Osteocyte (in vitro differentiated cells): Measurements from ENCODE around the gene CASP1. TPM values are rescaled to one million over a fixed set of nuclear protein-coding genes. Genes with fewer than 3 reads are reported as not detected.
"Not testable (repeated sequence)": the region's sequence is repeated elsewhere in the genome, so short reads cannot be mapped to it uniquely, and the experiment has no call there.

Experiments
- DNase-seq: peaks from one replicate; pipeline ENCODE4 v3.0.0; 2021; ENCODE audit warnings: mixed read lengths; ENCODE audit not compliant: unreplicated experiment; ENCODE audit errors: extremely low spot score
- H3K27ac Mint-ChIP-seq: one replicate; pipeline ENCODE4 v1.8.0; 2021; ENCODE audit warnings: mild to moderate bottlenecking, mixed read lengths; ENCODE audit not compliant: unreplicated experiment
- H3K27me3 Mint-ChIP-seq: one replicate; pipeline ENCODE4 v1.8.0; 2021; ENCODE audit warnings: mixed read lengths; ENCODE audit not compliant: unreplicated experiment
- H3K36me3 Mint-ChIP-seq: one replicate; pipeline ENCODE4 v1.8.0; 2021; ENCODE audit warnings: mixed read lengths; ENCODE audit not compliant: unreplicated experiment
- H3K4me1 Mint-ChIP-seq: one replicate; pipeline ENCODE4 v1.8.0; 2021; ENCODE audit warnings: mixed read lengths; ENCODE audit not compliant: unreplicated experiment
- H3K4me3 Mint-ChIP-seq: one replicate; pipeline ENCODE4 v1.8.0; 2021; ENCODE audit warnings: mild to moderate bottlenecking, moderate library complexity, mixed read lengths; ENCODE audit not compliant: unreplicated experiment
- H3K9me3 Mint-ChIP-seq: one replicate; pipeline ENCODE4 v1.8.0; 2021; ENCODE audit warnings: mixed read lengths; ENCODE audit not compliant: unreplicated experiment
- long read RNA-seq: library from polyadenylated mRNA; unstranded; transcript quantifications from one replicate; pipeline ENCODE4 v2.0.0, GENCODE V29; 2021
- total RNA-seq: library from RNA; stranded (reverse); gene quantifications from 2 replicates; pipeline ENCODE4 v1.2.1, GENCODE V29; 2021
- TF ChIP-seq, protein P1 (sequence below): fragments of 200-600 bp; sonication (generic); IDR thresholded peaks from 2 replicates; pipeline ENCODE4 v1.5.0; 2021; ENCODE audit warnings: antibody characterized with exemption, mild to moderate bottlenecking, moderate library complexity

Gene CASP1
- total RNA-seq: 0.55 and 1.1 TPM in 2 replicates
- long read RNA-seq, partial matches to known transcripts: 0 of 4 reads
- long read RNA-seq, other reads (novel, unspliced or antisense): 0 of 4 reads

DNA sequence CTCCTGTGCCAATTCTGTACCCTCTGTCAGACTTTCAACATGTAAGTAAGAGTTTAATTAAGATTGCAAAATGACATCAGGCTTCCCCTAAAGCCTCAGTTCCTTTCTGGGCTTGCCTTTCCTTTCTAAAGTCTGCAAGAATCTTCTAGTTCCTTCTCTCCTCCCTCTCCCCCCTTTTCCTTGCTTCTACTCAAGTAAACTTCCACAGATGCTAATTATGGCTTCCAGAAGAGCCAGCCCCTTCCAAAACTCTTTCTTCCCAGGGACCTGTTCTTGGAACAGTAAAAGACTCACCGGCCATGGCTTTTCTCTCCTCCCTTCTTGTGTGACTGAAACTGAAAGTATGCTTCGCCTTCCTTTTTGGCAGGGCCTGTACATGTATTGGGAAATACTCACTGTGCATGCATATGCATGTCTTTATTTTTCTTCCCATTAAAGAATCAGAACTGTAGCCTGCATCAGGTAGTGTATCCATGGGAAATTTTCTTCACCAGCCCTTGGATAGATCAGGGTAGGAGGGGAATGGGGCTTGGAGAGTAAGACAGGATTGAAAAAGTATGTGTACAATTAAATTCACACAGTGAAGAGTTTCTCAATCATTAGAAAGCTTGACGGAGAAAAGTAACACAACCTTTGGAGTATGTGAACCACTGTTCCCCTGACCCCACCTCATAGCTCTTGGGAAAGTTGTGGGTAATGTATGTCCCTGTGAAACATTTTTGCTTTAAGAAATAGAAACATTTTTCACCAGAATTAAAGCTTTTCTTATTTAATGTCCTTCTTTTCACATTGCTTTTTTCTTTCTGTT lies at the start of gene CASP1:
Gene CASP1, minus strand, starts transcription at position 332 of the 808 bp plus-strand sequence. Its CDS starts 31 bp downstream, at position 301.
- Mint-ChIP-seq H3K36me3 (no peaks in the 10 kb centered on the region), H3K27me3 (no peaks in the 10 kb centered on the region), H3K4me3 (no peak within 1 kb of the TSS), H3K4me1 (peaks cover 6% of the 10 kb centered on the region), H3K27ac (peak within 1 kb of the TSS; percentile 61), H3K9me3 (no peaks in the 10 kb centered on the region)
- no peak for DNase-seq
- TF ChIP-seq, protein P1, sequence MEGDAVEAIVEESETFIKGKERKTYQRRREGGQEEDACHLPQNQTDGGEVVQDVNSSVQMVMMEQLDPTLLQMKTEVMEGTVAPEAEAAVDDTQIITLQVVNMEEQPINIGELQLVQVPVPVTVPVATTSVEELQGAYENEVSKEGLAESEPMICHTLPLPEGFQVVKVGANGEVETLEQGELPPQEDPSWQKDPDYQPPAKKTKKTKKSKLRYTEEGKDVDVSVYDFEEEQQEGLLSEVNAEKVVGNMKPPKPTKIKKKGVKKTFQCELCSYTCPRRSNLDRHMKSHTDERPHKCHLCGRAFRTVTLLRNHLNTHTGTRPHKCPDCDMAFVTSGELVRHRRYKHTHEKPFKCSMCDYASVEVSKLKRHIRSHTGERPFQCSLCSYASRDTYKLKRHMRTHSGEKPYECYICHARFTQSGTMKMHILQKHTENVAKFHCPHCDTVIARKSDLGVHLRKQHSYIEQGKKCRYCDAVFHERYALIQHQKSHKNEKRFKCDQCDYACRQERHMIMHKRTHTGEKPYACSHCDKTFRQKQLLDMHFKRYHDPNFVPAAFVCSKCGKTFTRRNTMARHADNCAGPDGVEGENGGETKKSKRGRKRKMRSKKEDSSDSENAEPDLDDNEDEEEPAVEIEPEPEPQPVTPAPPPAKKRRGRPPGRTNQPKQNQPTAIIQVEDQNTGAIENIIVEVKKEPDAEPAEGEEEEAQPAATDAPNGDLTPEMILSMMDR: no peak

DNA sequence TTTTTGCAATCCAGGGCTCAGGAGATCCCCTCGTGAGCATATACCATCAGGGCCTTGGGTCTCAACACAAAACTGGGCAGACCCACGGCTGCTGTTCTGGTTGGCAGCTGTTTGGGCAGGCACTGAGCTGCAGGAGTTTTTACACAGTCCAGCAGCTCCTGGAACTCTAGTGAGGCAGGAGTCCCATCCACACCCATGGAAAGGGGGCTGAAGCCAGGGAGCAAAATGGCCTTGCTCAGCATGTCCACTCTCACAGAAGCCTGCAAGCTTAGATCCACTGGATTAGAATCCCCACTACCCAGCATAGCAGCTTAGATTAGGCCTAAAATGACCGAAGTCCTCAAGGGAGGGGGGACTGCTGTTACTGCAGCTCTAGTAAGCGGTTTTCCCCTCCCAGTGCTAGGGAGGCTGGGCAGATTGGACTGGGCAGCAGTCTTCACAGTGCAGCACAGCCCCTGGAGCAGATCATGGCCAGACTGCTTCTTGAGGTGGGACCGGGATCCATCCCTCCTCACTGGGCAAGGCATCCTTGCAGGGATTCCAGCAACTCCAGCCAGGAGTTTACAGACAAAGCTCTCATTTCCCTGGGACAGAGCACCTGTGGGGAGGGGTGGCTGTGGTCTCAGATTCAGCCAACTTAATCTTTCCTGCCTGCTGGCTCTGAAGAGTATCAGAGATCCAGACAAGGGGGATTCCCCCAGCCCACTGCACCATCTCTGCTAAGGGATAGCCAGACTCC lies 46.6 kb upstream of the CASP1 start:
- Mint-ChIP-seq H3K27ac (no peak overlapping the region), H3K9me3 (no peaks in the 10 kb centered on the region), H3K27me3 (peaks cover 13% of the 10 kb centered on the region), H3K4me1 (no peaks in the 10 kb centered on the region), H3K4me3 (no peak overlapping the region), H3K36me3 (no peaks in the 10 kb centered on the region)
- TF ChIP-seq, protein P1: no peak
- no peak for DNase-seq

DNA sequence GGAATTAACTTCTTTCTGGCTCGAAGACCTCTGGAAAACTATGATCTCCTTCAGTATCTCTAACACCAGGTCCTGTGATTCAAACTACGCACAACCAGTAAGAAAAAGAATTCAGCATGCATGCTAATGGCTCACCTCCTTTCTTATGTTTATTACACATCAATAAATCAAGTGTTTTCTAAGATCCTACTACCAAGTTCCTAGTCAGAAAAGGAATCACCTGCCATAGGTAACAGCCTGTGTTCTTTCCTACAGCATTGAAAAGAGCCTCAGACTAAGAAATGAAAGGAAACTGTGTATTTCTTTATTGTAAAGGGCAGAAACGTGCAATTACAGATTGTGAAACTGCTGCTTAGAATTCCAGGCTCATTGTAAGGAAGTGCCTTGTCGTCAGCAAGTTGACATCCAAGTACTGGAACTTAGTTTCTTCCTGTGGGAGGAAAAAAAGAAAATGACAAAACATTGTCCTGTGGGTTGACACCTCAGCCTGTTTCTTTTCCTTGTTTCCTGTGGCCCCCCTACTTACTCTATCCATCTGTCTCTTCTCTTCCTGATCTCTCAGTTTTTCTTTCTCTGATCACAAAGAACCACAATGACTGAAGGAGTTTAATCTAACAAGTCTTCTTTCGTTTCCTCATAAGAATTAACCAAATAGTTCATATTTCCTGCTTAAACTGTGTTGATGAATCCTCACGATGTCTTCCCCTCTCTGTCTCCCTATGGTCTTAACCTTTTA lies 45.4 kb upstream of the CASP1 start:
- not testable (repeated sequence) for H3K36me3 Mint-ChIP-seq, H3K9me3 Mint-ChIP-seq, H3K4me3 Mint-ChIP-seq, H3K4me1 Mint-ChIP-seq, DNase-seq, H3K27ac Mint-ChIP-seq
- peaks cover 13% of the 10 kb centered on the region for H3K27me3 Mint-ChIP-seq

DNA sequence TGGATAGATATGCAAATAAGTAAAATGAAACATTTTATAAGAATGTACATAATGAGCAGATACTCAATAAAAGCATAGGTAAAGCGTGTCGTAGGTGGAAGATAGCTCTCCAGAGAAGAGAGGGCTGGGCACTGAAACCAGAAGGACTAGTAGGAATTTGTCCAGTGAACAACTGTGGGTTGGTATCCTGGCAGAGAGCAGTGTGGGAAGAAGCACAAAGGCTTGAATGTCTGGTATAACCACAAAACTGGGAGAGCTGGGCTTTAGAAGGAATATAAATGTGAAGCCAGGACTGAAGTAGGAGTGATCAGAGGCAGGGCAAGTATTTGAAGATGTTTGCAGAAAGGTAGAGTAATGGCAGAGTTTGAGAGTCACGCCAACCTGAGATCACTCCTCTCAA lies 43.3 kb upstream of the CASP1 start:
- TF ChIP-seq, protein P1: no peak
- DNase-seq: no peak
- H3K36me3 Mint-ChIP-seq: no peaks in the 10 kb centered on the region
- no peak overlapping the region for H3K27ac Mint-ChIP-seq
- H3K4me3 Mint-ChIP-seq: no peak overlapping the region
- no peaks in the 10 kb centered on the region for H3K9me3 Mint-ChIP-seq
- no peaks in the 10 kb centered on the region for H3K4me1 Mint-ChIP-seq
- peaks cover 8% of the 10 kb centered on the region for H3K27me3 Mint-ChIP-seq

DNA sequence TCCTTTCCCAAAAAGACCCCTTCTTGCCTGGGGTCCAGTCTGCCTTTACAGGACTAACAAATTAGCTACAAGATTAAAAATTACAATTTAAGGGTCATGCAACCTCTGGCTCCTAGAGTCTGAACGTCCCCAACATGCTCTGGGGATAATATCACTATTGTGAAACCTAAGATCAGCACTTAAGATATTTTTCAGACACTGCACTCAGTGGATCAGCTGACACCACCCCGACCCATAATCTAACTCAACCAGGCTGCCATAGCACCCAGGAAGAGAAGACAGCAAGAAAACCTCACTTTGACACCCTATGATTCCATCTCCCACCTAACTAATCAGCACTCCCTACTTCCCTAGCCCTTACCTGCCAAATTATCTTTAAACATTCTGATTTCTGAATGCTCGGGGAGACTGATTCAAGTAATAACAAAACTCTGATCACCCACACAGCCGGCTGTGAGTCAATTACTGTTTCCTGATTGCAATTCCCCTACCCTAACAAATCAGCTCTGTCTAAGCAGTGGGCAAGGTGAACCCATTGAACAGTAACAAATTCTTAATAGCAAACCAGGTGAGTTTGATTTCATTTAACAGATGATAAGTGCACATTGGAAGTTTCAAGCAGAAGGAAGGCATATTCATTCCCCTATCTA lies 42.3 kb upstream of the CASP1 start:
- H3K9me3 Mint-ChIP-seq, H3K4me1 Mint-ChIP-seq, H3K27me3 Mint-ChIP-seq, H3K4me3 Mint-ChIP-seq, DNase-seq, H3K36me3 Mint-ChIP-seq, H3K27ac Mint-ChIP-seq: not testable (repeated sequence)
